Stimulated activated CD8-positive, alpha-beta memory T cell treated with anti-CD3 and anti-CD28 coated beads, Interleukin-7, amount 100 ng/mL, for 24 hours (primary cell): ENCODE results near the gene GNAT2.

Experiments
- DNase-seq: peaks from one replicate; pipeline ENCODE4 v3.0.0-alpha.2; 2020; ENCODE audit warnings: low read depth

The GNAT2 gene

GRCh38 chr1:109641861-109642260 is 22.4 kb upstream of the GNAT2 start:
- DNase-seq, result no peak

GRCh38 chr1:109641078-109641740 is 21.8 kb upstream of the GNAT2 start:
- no peak for DNase-seq

GRCh38 chr1:109640285-109640865 is 21.0 kb upstream of the GNAT2 start:
- DNase-seq, result peak; percentile 94

- no peak for DNase-seq
Measured at GRCh38 chr1:109639841-109640184, 20.4 kb upstream of the GNAT2 start.

- DNase-seq, result no peak
Measured at GRCh38 chr1:109639063-109639840, 19.8 kb upstream of the GNAT2 start.

GRCh38 chr1:109637446-109637845 is 18.0 kb upstream of the GNAT2 start:
- DNase-seq, result no peak

GRCh38 chr1:109636201-109636952 is 17.0 kb upstream of the GNAT2 start:
- no peak for DNase-seq

- no peak for DNase-seq
Measured at GRCh38 chr1:109635862-109636200, 16.4 kb upstream of the GNAT2 start.

GRCh38 chr1:109634771-109635750 is 15.6 kb upstream of the GNAT2 start:
- no peak for DNase-seq

- DNase-seq, result no peak
Measured at GRCh38 chr1:109634292-109634691, 14.9 kb upstream of the GNAT2 start.

GRCh38 chr1:109632671-109633346 is 13.4 kb upstream of the GNAT2 start:
- no peak for DNase-seq

GRCh38 chr1:109631513-109632505 is 12.4 kb upstream of the GNAT2 start:
- DNase-seq, result no peak

- DNase-seq, result no peak
Measured at GRCh38 chr1:109630898-109631512, 11.6 kb upstream of the GNAT2 start.

GRCh38 chr1:109630081-109630897 is 10.9 kb upstream of the GNAT2 start:
- no peak for DNase-seq

- no peak for DNase-seq
Measured at GRCh38 chr1:109629372-109630030, 10.1 kb upstream of the GNAT2 start.

GRCh38 chr1:109628540-109629321 is 9.3 kb upstream of the GNAT2 start:
- no peak for DNase-seq
